ENCODE results near the gene TTLL11. TPM values are rescaled to one million over a fixed set of nuclear protein-coding genes. Genes with fewer than 3 reads are reported as not detected.

Gene TTLL11
- total RNA-seq, 4 donors from 2014 or later = 9.8 to 18.6 (median 15.6) TPM

DNA sequence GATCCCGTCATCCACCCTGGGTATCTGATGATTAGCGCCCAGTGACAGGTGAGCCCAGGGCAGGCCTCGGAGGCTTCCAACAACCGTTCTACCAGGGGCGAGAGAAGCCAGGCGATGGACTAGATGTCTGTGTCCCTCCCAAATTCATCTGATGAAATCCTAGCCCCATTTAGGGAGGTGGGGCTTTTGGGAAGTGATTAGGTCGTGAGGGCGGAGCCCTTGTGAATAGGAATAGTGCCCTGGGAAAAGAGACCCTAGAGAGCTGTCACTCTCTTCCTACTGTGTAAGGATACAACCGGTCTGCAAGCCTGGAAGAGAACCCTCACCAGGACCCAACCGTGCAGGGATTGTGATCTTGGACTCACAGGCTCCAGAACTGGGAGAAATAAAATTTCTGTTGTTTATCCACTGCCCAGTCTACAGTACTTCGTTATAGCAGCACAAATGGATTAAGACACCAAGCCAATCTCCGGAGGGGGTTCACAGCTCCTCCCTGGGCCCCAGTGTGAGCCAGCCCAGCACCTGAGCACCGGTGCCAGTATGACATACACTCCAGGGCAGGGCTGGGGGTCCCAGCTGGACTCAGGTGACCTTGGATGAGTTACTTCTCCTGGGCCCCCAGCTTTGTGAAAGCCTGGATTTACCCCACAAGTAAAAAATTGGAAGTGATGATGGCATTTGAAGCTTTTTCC, 279.4 kb downstream of the TTLL11 start:
- H3K36me3 ChIP-seq = no peaks in the 10 kb centered on the region
- no peak overlapping the region for H3K27ac ChIP-seq
- no peaks in the 10 kb centered on the region for H3K9me3 ChIP-seq
- no peak for TF ChIP-seq EP300 (IDR thresholded peaks at IDR 0.05)
- TF ChIP-seq, protein P1, sequence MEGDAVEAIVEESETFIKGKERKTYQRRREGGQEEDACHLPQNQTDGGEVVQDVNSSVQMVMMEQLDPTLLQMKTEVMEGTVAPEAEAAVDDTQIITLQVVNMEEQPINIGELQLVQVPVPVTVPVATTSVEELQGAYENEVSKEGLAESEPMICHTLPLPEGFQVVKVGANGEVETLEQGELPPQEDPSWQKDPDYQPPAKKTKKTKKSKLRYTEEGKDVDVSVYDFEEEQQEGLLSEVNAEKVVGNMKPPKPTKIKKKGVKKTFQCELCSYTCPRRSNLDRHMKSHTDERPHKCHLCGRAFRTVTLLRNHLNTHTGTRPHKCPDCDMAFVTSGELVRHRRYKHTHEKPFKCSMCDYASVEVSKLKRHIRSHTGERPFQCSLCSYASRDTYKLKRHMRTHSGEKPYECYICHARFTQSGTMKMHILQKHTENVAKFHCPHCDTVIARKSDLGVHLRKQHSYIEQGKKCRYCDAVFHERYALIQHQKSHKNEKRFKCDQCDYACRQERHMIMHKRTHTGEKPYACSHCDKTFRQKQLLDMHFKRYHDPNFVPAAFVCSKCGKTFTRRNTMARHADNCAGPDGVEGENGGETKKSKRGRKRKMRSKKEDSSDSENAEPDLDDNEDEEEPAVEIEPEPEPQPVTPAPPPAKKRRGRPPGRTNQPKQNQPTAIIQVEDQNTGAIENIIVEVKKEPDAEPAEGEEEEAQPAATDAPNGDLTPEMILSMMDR (IDR thresholded peaks at IDR 0.05) = no peak
- TF ChIP-seq POLR2A (IDR thresholded peaks at IDR 0.05) = no peak
- no peaks in the 10 kb centered on the region for H3K27me3 ChIP-seq
- H3K4me1 ChIP-seq = peaks cover 0 to 7% (median 0%) of the 10 kb centered on the region in 4 donors
- 89 to 92% methylated on average over 12 to 13 of the region's 13 CpGs for WGBS, 2 donors
- DNase-seq (ENCODE audit: low spot score in 2 of 2) = no peak
- no peak overlapping the region for H3K4me3 ChIP-seq

DNA sequence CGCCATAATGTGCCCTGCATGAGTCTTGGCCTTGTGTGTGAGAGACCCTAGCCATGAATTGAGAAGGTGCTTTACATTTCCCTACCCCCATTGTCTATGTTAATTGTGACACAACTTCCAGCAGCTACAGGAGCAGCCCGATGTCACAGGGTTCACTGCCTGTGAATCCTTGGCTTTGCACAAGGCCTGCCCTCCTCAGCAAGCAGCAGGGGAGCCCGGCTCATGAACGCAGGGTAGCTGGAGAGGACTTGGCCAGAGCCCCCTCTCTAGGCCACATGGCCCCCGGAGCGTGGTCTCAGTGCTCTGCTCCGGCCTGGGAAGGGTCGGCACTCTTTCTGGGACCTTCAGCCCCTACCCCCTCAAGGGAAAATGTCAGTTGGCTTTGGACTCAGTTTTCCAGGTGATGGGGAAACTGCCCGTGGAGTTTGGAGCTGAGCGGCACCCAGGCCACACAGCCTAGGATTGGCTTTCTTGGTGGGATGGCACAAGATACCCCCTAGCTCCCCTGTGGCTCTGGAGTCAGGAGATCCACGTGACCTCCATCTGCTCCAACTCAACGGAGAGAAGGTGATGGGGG, 280.9 kb downstream of the TTLL11 start:
- H3K27me3 ChIP-seq = no peaks in the 10 kb centered on the region
- no peaks in the 10 kb centered on the region for H3K36me3 ChIP-seq
- WGBS, 2 donors = 85 to 88% methylated on average over 12 of the region's 12 CpGs
- no peak overlapping the region for H3K27ac ChIP-seq
- no peaks in the 10 kb centered on the region for H3K9me3 ChIP-seq
- no peak for DNase-seq (ENCODE audit: low spot score in 2 of 2)
- peaks cover 0 to 7% (median 0%) of the 10 kb centered on the region in 4 donors for H3K4me1 ChIP-seq
- TF ChIP-seq POLR2A (IDR thresholded peaks at IDR 0.05) (no peak), EP300 (IDR thresholded peaks at IDR 0.05) (no peak)
- TF ChIP-seq, protein P1 (IDR thresholded peaks at IDR 0.05) = no peak
- no peak overlapping the region for H3K4me3 ChIP-seq

DNA sequence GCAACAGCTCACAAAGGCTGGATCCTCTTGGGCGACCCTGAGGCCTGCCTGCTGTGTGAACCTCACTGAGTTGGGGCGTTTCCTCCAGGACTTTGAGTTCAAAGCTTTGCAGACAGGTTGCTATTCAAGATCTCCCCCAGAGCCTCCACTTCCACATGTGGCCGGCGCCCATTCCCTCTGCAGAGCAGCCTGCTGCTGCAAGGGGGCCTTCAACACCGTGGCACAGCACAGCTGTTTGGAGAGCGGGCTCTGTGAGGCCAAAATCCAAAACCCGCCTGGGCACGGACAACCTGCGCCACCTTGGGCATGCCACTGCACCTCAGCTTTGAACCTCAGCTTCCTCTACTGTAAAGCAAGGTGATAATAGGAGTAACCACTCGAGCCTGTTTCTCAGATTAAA, 281.4 kb downstream of the TTLL11 start:
- Histone ChIP-seq H3K4me3 (no peak overlapping the region), H3K27me3 (no peaks in the 10 kb centered on the region), H3K9me3 (no peaks in the 10 kb centered on the region), H3K27ac (no peak overlapping the region), H3K4me1 (peaks cover 0 to 7% (median 0%) of the 10 kb centered on the region in 4 donors), H3K36me3 (no peaks in the 10 kb centered on the region)
- no peak for DNase-seq (ENCODE audit: low spot score in 2 of 2)
- TF ChIP-seq EP300 (IDR thresholded peaks at IDR 0.05) = no peak
- TF ChIP-seq, protein P1 (IDR thresholded peaks at IDR 0.05) = no peak
- no peak for TF ChIP-seq POLR2A (IDR thresholded peaks at IDR 0.05)
- WGBS, 2 donors = 94 to 96% methylated on average over 10 of the region's 10 CpGs

DNA sequence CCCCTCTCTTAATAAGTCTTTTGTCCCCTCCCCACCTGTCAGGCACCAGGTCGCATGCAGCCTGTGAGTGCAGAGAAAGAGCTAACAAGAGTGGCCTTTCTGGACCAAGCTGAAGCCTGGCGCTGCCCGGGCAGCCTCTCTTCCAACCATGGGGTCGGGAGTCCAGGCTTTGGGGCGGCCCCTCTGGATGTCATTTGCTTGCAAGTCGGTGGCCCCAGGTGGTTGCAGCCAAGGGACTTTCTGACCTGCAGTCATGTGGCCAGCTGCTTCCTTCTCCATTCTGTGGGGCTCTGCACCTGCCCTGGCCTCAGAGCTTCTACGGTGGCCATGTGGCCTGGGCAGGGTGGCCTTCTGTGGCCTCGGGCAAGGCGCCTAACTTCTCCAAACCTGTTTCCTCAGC, 282.0 kb downstream of the TTLL11 start:
- Histone ChIP-seq H3K27ac (no peak overlapping the region), H3K4me3 (no peak overlapping the region), H3K27me3 (no peaks in the 10 kb centered on the region), H3K9me3 (no peaks in the 10 kb centered on the region), H3K4me1 (peaks cover 0 to 7% (median 0%) of the 10 kb centered on the region in 4 donors), H3K36me3 (no peaks in the 10 kb centered on the region)
- 74 to 97% methylated on average over 5 to 9 of the region's 9 CpGs for WGBS, 2 donors
- TF ChIP-seq, protein P1 (IDR thresholded peaks at IDR 0.05) = no peak
- DNase-seq (ENCODE audit: low spot score in 2 of 2) = no peak

DNA sequence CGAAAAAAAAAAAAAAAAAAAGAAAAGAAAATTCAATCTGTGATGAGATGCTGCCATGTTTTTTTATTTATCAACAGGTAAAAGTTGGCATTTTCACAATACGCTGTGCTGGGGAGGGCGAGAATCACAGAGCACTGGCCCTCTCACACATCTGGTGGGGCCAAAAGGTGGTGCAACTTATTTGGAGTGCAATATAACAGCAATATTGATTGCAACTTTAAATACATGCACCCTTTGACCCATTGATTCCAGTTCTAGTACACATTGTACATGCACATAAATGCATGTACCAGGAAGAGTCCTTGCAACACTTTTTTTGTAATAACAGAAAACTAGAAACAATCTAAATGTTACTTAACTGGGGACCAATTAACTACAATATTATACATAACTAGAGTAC, 282.6 kb downstream of the TTLL11 start:
- DNase-seq (ENCODE audit: low spot score in 2 of 2) = no peak

More for the DNA sequence above, 282.6 kb downstream of the TTLL11 start:
- 78 to 85% methylated on average over 3 of the region's 3 CpGs for WGBS, 2 donors
- no peak overlapping the region for H3K27ac ChIP-seq
- no peaks in the 10 kb centered on the region for H3K27me3 ChIP-seq
- no peaks in the 10 kb centered on the region for H3K9me3 ChIP-seq
- TF ChIP-seq POLR2A (IDR thresholded peaks at IDR 0.05) = no peak
- no peak overlapping the region for H3K4me3 ChIP-seq
- H3K36me3 ChIP-seq = no peaks in the 10 kb centered on the region
- H3K4me1 ChIP-seq = peaks cover 0 to 5% (median 0%) of the 10 kb centered on the region in 4 donors

Data from tibial nerve (tissue), 4 donors.